ENCODE data around the gene SYT6. TPM values are rescaled to one million over a fixed set of nuclear protein-coding genes. Genes with fewer than 3 reads are reported as not detected.

Gene SYT6
- total RNA-seq, 1 experiment from 2014 or later: not detected

DNA sequence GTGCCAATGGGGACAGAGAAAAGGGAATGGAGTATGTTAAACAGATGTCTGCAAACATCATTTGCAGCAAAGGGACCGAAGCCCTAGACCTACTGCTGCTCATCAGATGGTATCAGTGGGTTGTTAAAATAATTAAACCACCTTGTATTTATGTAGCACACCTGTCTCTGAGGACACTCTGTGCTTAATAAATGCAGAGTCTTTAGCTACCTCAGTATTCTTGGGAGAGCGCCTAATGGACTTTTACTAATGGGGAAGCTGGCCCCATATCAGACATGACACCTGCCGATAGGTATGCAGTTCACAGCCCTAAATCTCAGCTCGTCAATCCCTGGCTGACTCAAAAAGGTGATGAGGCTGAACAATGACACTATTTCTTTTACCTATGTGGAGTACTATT, 54.4 kb downstream of the SYT6 start:
- DNase-seq: no peak
- H3K9me3 ChIP-seq (ENCODE audit: insufficient read depth, low read depth): no peaks in the 10 kb centered on the region
- no peak overlapping the region for H3K27ac ChIP-seq
- no peaks in the 10 kb centered on the region for H4K20me1 ChIP-seq (ENCODE audit: insufficient read depth)
- intact Hi-C loops (cut with micrococcal nuclease; ENCODE audit: unreplicated experiment): no loop called here
- no peaks in the 10 kb centered on the region for H3K36me3 ChIP-seq (ENCODE audit: low read depth)
- H3K9me2 ChIP-seq (ENCODE audit: insufficient read depth): no peaks in the 10 kb centered on the region
- TF ChIP-seq, protein P1, sequence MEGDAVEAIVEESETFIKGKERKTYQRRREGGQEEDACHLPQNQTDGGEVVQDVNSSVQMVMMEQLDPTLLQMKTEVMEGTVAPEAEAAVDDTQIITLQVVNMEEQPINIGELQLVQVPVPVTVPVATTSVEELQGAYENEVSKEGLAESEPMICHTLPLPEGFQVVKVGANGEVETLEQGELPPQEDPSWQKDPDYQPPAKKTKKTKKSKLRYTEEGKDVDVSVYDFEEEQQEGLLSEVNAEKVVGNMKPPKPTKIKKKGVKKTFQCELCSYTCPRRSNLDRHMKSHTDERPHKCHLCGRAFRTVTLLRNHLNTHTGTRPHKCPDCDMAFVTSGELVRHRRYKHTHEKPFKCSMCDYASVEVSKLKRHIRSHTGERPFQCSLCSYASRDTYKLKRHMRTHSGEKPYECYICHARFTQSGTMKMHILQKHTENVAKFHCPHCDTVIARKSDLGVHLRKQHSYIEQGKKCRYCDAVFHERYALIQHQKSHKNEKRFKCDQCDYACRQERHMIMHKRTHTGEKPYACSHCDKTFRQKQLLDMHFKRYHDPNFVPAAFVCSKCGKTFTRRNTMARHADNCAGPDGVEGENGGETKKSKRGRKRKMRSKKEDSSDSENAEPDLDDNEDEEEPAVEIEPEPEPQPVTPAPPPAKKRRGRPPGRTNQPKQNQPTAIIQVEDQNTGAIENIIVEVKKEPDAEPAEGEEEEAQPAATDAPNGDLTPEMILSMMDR (conservative IDR thresholded peaks at IDR 0.05): no peak
- no peak for TF ChIP-seq EZH2 (IDR thresholded peaks at IDR 0.05; ENCODE audit: low read depth)
- CTCF ChIA-PET: no interaction called here
- H3K4me2 ChIP-seq: no peak overlapping the region
- no peaks in the 10 kb centered on the region for H3K27me3 ChIP-seq (ENCODE audit: insufficient read depth, low read depth)
- peaks cover 11% of the 10 kb centered on the region for H3K4me1 ChIP-seq (replicated peaks; ENCODE audit: insufficient read depth)
- POLR2A ChIA-PET (ENCODE audit: unreplicated experiment): no interaction called here
- H3K79me2 ChIP-seq (ENCODE audit: low read depth): no peaks in the 10 kb centered on the region
- no TSS peak for BruUV-seq (replicated peaks)
- H3F3A ChIP-seq (ENCODE audit: insufficient read depth, low read depth): peaks cover 11% of the 10 kb centered on the region
- no peak overlapping the region for H3K4me3 ChIP-seq
- no peak overlapping the region for H2AFZ ChIP-seq

DNA sequence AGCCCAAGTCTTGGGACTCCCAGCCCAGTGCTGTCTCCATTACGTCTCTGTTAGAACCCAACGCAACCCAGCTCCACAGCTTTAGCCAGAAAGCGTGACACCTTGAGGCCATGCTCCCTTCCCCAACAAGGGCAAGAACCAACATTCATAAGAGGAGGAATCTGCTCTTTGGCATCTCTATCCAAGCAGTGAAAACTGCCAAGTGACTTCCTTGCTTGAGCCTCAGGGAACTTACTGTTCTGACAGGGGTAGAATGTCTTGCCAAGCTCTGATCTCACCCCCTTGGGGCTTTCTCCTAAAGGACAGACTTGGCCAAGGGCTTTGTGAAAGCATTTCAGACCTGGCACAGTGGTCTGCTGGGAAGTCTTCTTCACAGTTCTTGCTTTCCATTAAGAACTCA, 56.6 kb downstream of the SYT6 start:
- TF ChIP-seq EZH2 (IDR thresholded peaks at IDR 0.05; ENCODE audit: low read depth): no peak
- TF ChIP-seq, protein P1 (conservative IDR thresholded peaks at IDR 0.05): no peak
- CTCF ChIA-PET: no interaction called here
- BruUV-seq (replicated peaks): no TSS peak
- H3K9me3 ChIP-seq (ENCODE audit: insufficient read depth, low read depth): no peaks in the 10 kb centered on the region
- no peaks in the 10 kb centered on the region for H3K27me3 ChIP-seq (ENCODE audit: insufficient read depth, low read depth)
- H3K36me3 ChIP-seq (ENCODE audit: low read depth): no peaks in the 10 kb centered on the region
- peaks cover 30% of the 10 kb centered on the region for H3K4me1 ChIP-seq (replicated peaks; ENCODE audit: insufficient read depth)
- DNase-seq: no peak
- no peak overlapping the region for H2AFZ ChIP-seq
- POLR2A ChIA-PET (ENCODE audit: unreplicated experiment): no interaction called here
- no peaks in the 10 kb centered on the region for H3K9me2 ChIP-seq (ENCODE audit: insufficient read depth)
- peaks cover 21% of the 10 kb centered on the region for H3F3A ChIP-seq (ENCODE audit: insufficient read depth, low read depth)
- no peak overlapping the region for H3K27ac ChIP-seq
- no peak overlapping the region for H3K4me3 ChIP-seq
- H3K4me2 ChIP-seq: no peak overlapping the region
- no peaks in the 10 kb centered on the region for H3K79me2 ChIP-seq (ENCODE audit: low read depth)
- intact Hi-C loops (cut with micrococcal nuclease; ENCODE audit: unreplicated experiment): no loop called here
- no peaks in the 10 kb centered on the region for H4K20me1 ChIP-seq (ENCODE audit: insufficient read depth)

DNA sequence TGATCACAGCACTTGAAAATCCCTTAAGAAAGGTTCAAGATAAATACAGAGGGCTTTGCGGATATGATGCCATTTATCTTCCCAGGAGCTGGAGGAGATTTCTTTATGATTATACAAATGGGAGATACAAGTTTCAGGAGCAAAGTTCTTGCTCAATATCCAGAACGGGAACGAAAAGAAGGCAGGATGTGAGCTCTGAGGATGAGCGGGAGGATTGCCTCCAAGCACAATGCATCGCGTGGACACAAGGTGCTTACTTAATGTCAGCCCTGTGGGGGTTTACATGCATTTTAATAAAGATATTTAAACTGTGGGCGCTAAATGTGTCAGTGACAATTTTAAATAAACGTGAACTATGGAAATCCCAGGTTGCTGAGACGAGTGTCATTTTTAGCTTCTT, 59.0 kb downstream of the SYT6 start:
- no peak overlapping the region for H3K4me3 ChIP-seq
- peak overlapping the region; percentile 41 for H3K4me2 ChIP-seq
- H3K27me3 ChIP-seq (ENCODE audit: insufficient read depth, low read depth): no peaks in the 10 kb centered on the region
- intact Hi-C loops (cut with micrococcal nuclease; ENCODE audit: unreplicated experiment): no loop called here
- ChIA-PET POLR2A (ENCODE audit: unreplicated experiment) (no interaction called here), CTCF (no interaction called here)
- peak overlapping the region; percentile 77 for H3K27ac ChIP-seq
- no TSS peak for BruUV-seq (replicated peaks)
- no peaks in the 10 kb centered on the region for H4K20me1 ChIP-seq (ENCODE audit: insufficient read depth)
- no peaks in the 10 kb centered on the region for H3K79me2 ChIP-seq (ENCODE audit: low read depth)
- peaks cover 42% of the 10 kb centered on the region for H3K4me1 ChIP-seq (replicated peaks; ENCODE audit: insufficient read depth)
- no peak for TF ChIP-seq EZH2 (IDR thresholded peaks at IDR 0.05; ENCODE audit: low read depth)
- TF ChIP-seq, protein P1 (conservative IDR thresholded peaks at IDR 0.05): no peak
- no peak for DNase-seq
- H2AFZ ChIP-seq: 0 out of 2 replicates have a peak overlapping the region, but pooled peaks have one; percentile 18
- peaks cover 25% of the 10 kb centered on the region for H3F3A ChIP-seq (ENCODE audit: insufficient read depth, low read depth)
- no peaks in the 10 kb centered on the region for H3K9me3 ChIP-seq (ENCODE audit: insufficient read depth, low read depth)
- no peaks in the 10 kb centered on the region for H3K9me2 ChIP-seq (ENCODE audit: insufficient read depth)
- H3K36me3 ChIP-seq (ENCODE audit: low read depth): no peaks in the 10 kb centered on the region
